Measurements from ENCODE around the gene GRM5.
"Not testable (repeated sequence)": the region's sequence is repeated elsewhere in the genome, so short reads cannot be mapped to it uniquely, and the experiment has no call there.

GRM5 gene

GRCh38 chr11:88835709-88836108, 230.1 kb downstream of the GRM5 start:
- not testable (repeated sequence) for DNase-seq (ENCODE audit: low read depth in 2 of 2)

- DNase-seq (ENCODE audit: low read depth in 2 of 2): no peak
These were observed 234.4 kb downstream of the GRM5 start for GRCh38 chr11:88831303-88831890.

GRCh38 chr11:88827018-88827676, 238.6 kb downstream of the GRM5 start:
- DNase-seq (ENCODE audit: low read depth in 2 of 2): no peak

- no peak for DNase-seq (ENCODE audit: low read depth in 2 of 2)
These were observed 246.2 kb downstream of the GRM5 start for GRCh38 chr11:88819616-88820015.

GRCh38 chr11:88818978-88819377, 246.8 kb downstream of the GRM5 start:
- no peak for DNase-seq (ENCODE audit: low read depth in 2 of 2)

- DNase-seq (ENCODE audit: low read depth in 2 of 2): no peak
These were observed 250.3 kb downstream of the GRM5 start for GRCh38 chr11:88815505-88815904.

- DNase-seq (ENCODE audit: low read depth in 2 of 2): no peak
These were observed 251.7 kb downstream of the GRM5 start for GRCh38 chr11:88814076-88814475.

- no peak for DNase-seq (ENCODE audit: low read depth in 2 of 2)
These were observed 252.4 kb downstream of the GRM5 start for GRCh38 chr11:88813233-88813915.

- DNase-seq (ENCODE audit: low read depth in 2 of 2): no peak
These were observed 255.2 kb downstream of the GRM5 start for GRCh38 chr11:88810420-88811097.

- no peak for DNase-seq (ENCODE audit: low read depth in 2 of 2)
These were observed 256.7 kb downstream of the GRM5 start for GRCh38 chr11:88809126-88809525.

GRCh38 chr11:88807349-88807748, 258.4 kb downstream of the GRM5 start:
- DNase-seq (ENCODE audit: low read depth in 2 of 2): no peak

- no peak for DNase-seq (ENCODE audit: low read depth in 2 of 2)
These were observed 259.4 kb downstream of the GRM5 start for GRCh38 chr11:88806410-88806809.

GRCh38 chr11:88801484-88802123, 264.2 kb downstream of the GRM5 start:
- no peak for DNase-seq (ENCODE audit: low read depth in 2 of 2)

- DNase-seq (ENCODE audit: low read depth in 2 of 2): no peak
These were observed 265.8 kb downstream of the GRM5 start for GRCh38 chr11:88799771-88800500.

- DNase-seq (ENCODE audit: low read depth in 2 of 2): no peak
These were observed 275.6 kb downstream of the GRM5 start for GRCh38 chr11:88790182-88790581.

GRCh38 chr11:88779577-88779976, 286.2 kb downstream of the GRM5 start:
- DNase-seq (ENCODE audit: low read depth in 2 of 2): no peak

- DNase-seq (ENCODE audit: low read depth in 2 of 2): no peak
These were observed 295.2 kb downstream of the GRM5 start for GRCh38 chr11:88770475-88771079.

GRCh38 chr11:88744140-88744539, 321.6 kb downstream of the GRM5 start:
- no peak for DNase-seq (ENCODE audit: low read depth in 2 of 2)

- no peak for DNase-seq (ENCODE audit: low read depth in 2 of 2)
These were observed 326.3 kb downstream of the GRM5 start for GRCh38 chr11:88739524-88739923.

- no peak for DNase-seq (ENCODE audit: low read depth in 2 of 2)
These were observed 356.2 kb downstream of the GRM5 start for GRCh38 chr11:88709567-88709966.

GRCh38 chr11:88704485-88704884, 361.3 kb downstream of the GRM5 start:
- no peak for DNase-seq (ENCODE audit: low read depth in 2 of 2)
